ENCODE data around the gene RPH3AL. TPM values are rescaled to one million over a fixed set of nuclear protein-coding genes. Genes with fewer than 3 reads are reported as not detected.

RPH3AL gene
- polyA plus RNA-seq, 1 experiment: 4.0 TPM

GRCh38 chr17:329784-330420 is 22.7 kb downstream of the RPH3AL start:
- CTCF ChIA-PET: no interaction called here
- Histone ChIP-seq H3K27me3 (ENCODE audit: control insufficient read depth, insufficient read depth, low read length) (no peaks in the 10 kb centered on the region), H3K4me3 (ENCODE audit: low read depth, low read length) (no peak overlapping the region), H3K36me3 (ENCODE audit: control insufficient read depth, insufficient read depth, low read length) (no peaks in the 10 kb centered on the region; the same call in 1 of the 2 replicates)
- no peak for DNase-seq (ENCODE audit: low read depth)
- POLR2A ChIA-PET: no interaction called here
- TF ChIP-seq CTCF (IDR thresholded peaks at IDR 0.05; ENCODE audit: insufficient read depth, low read depth, low read length): no peak

- ChIA-PET CTCF (no interaction called here), POLR2A (no interaction called here)
- no peaks in the 10 kb centered on the region; the same call in 1 of the 2 replicates for H3K36me3 ChIP-seq (ENCODE audit: control insufficient read depth, insufficient read depth, low read length)
- no peak for TF ChIP-seq CTCF (IDR thresholded peaks at IDR 0.05; ENCODE audit: insufficient read depth, low read depth, low read length)
- H3K27me3 ChIP-seq (ENCODE audit: control insufficient read depth, insufficient read depth, low read length): no peaks in the 10 kb centered on the region
- H3K4me3 ChIP-seq (ENCODE audit: low read depth, low read length): no peak overlapping the region
- no peak for DNase-seq (ENCODE audit: low read depth)
Measured at GRCh38 chr17:327971-328370, 24.6 kb downstream of the RPH3AL start.

- DNase-seq (ENCODE audit: low read depth): no peak
- CTCF ChIA-PET: no interaction called here
Measured at GRCh38 chr17:327296-327695, 25.3 kb downstream of the RPH3AL start.

GRCh38 chr17:326010-326621 is 26.5 kb downstream of the RPH3AL start:
- DNase-seq (ENCODE audit: low read depth): no peak
- H3K27me3 ChIP-seq (ENCODE audit: control insufficient read depth, insufficient read depth, low read length): no peaks in the 10 kb centered on the region
- H3K36me3 ChIP-seq (ENCODE audit: control insufficient read depth, insufficient read depth, low read length): no peaks in the 10 kb centered on the region
- H3K4me3 ChIP-seq (ENCODE audit: low read depth, low read length): no peak overlapping the region
- no peak for TF ChIP-seq CTCF (IDR thresholded peaks at IDR 0.05; ENCODE audit: insufficient read depth, low read depth, low read length)
- POLR2A ChIA-PET: no interaction called here
- CTCF ChIA-PET: interaction anchor here (0.6 to 0.8 kb wide), 2 partner anchors 16 to 377 kb away, joined by 3 to 4 read pairs; no protein-coding TSS in a partner anchor

More at GRCh38 chr17:327296-327695, 25.3 kb downstream of the RPH3AL start:
- Histone ChIP-seq H3K27me3 (ENCODE audit: control insufficient read depth, insufficient read depth, low read length) (no peaks in the 10 kb centered on the region), H3K36me3 (ENCODE audit: control insufficient read depth, insufficient read depth, low read length) (no peaks in the 10 kb centered on the region; the same call in 1 of the 2 replicates), H3K4me3 (ENCODE audit: low read depth, low read length) (no peak overlapping the region)
- POLR2A ChIA-PET: no interaction called here
- no peak for TF ChIP-seq CTCF (IDR thresholded peaks at IDR 0.05; ENCODE audit: insufficient read depth, low read depth, low read length)

- POLR2A ChIA-PET: no interaction called here
- H3K36me3 ChIP-seq (ENCODE audit: control insufficient read depth, insufficient read depth, low read length): no peaks in the 10 kb centered on the region
- no peaks in the 10 kb centered on the region for H3K27me3 ChIP-seq (ENCODE audit: control insufficient read depth, insufficient read depth, low read length)
- H3K4me3 ChIP-seq (ENCODE audit: low read depth, low read length): no peak overlapping the region
- no peak for TF ChIP-seq CTCF (IDR thresholded peaks at IDR 0.05; ENCODE audit: insufficient read depth, low read depth, low read length)
- CTCF ChIA-PET: interaction anchor here (0.6 to 0.8 kb wide), 2 partner anchors 15 to 378 kb away, joined by 3 to 4 read pairs; no protein-coding TSS in a partner anchor
- no peak for DNase-seq (ENCODE audit: low read depth)
Measured at GRCh38 chr17:325270-326009, 27.2 kb downstream of the RPH3AL start.
